HG03025 (cell line): ENCODE data around the gene UNC5CL.

ENCODE experiments used
- ATAC-seq: cut with Tn5 transposase; IDR thresholded peaks from one replicate; pipeline ENCODE4 v1.9.1; 2021; ENCODE audit warnings: mild to moderate bottlenecking, moderate library complexity; ENCODE audit not compliant: unreplicated experiment, low FRiP score

Gene UNC5CL

DNA sequence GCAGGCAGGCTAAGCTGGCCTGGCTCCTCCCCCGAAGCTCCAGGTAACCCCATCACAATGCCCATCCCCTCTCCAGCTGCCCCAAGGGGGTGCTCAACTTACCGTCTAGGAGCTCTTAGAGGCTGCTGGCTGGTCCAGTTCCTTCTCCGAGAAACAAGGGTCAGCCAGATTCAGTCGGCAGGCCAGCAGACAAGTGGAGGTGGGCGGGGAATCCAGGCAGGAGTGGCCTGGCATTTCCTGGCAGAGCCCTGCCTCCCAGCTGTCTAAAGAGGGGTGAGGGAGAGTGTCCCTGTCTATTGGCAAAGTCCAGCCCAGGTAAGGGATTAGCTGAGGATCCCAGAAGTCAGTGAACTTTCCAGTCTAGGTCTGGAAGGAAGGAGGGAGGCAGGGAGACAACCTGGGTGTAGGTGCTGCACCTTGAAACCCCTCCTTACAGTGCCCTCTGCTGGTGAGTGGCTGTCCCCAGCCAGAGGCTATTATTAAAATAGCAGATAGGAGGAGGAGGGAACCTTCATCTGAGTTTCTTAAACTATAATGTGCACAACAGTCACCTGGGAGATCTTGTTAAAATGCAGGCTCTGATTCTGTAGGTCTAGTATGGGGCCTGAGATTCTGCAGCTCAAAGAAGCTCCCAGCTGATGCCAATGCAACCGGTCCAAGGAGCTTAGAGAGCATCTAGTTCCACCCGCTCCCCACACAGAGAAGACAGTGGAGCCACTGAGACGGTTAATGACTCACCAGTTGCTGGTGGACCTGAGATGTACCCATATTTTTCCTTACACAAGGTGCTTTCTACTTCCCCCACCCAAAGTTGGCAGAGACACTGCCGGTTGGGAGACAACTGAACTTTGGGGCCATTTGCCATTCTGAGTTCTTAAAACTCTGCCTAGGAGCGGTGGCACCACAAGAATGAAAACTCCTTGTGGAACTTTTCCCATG is at the start of gene UNC5CL:
TSS of gene UNC5CL (minus strand) at position 162 of the 939 bp plus-strand sequence. CDS start 4,147 bp downstream, outside the sequence.
- no peak for ATAC-seq

DNA sequence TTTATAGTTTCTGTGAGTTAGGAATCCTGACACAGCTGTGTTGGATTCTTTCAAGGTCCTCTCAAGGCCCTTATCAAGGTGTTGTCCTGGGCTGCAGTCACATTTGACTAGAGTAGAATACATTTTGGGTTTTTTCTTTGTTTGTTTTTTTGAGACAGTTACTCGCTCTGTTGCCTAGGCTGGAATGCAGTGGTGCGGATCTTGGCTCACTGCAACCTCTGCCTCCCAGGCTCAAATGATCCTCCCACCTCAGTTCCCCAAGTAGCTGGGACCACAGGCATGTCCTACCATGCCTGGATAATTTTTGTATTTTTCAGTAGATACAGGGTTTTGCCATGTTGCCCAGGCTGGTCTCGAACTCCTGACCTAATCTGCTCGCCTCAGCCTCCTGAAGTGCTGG is 49.4 kb upstream of the UNC5CL start:
- no peak for ATAC-seq

GRCh38 chr6:41085182-41085581 is 46.2 kb upstream of the UNC5CL start:
- no peak for ATAC-seq

DNA sequence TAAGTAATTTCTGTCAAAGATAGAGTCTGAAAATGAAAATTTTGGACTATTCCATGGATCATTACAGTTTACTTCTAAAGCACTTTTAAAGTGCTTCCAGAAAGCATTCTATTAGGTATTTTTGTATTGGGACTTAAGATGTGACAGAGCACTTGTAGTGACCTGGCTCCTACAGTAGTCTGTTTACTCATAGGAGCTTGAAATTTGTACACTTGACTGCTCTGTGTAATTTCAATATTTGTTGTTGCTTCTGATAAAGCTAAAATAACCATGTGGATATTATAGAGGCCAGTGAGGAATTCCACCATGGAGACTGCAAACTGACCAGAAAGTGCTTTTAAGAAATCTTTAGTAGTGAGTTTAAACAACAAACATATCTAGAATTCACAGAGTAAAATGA is 44.1 kb upstream of the UNC5CL start:
- no peak for ATAC-seq

DNA sequence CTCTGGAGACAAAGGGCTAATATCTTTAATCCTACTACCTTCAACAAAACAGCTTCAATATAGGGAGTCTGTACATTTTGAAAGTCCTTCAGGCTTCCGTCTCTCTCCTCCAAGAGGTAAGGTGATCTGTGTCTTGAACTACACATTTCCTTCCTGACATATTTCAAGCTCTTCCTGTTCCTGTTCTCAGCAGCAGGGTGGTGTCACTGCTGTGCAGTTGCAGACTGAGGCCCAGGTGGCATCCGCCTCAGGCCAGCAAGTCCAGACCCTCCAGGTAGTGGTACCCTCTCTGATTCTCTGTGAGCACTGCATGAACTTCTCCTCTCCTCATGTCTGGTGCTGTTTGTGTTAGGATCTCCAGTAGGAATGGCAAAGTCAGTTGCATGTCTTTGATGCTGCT is 41.6 kb upstream of the UNC5CL start:
- no peak for ATAC-seq

DNA sequence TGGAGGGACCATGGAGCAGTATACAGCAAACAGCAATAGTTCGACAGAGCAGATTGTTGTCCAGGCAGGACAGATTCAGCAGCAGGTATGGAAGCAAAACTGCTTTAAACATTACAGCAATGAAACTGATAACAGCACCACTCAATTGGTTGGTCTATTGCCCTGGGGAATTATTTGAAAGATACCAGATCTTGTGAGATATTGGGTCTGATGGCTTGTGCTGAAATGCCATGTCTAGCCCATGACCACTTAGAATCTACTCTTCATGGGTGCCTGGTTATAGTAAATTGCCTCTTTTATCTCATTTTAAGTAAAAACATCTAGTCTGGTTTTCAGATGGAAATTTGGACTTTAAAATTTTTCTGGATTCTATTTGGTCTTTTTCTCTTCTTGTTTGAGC is 40.1 kb upstream of the UNC5CL start:
- no peak for ATAC-seq

- no peak for ATAC-seq
Observed at GRCh38 chr6:41078101-41078500, 39.1 kb upstream of the UNC5CL start.

DNA sequence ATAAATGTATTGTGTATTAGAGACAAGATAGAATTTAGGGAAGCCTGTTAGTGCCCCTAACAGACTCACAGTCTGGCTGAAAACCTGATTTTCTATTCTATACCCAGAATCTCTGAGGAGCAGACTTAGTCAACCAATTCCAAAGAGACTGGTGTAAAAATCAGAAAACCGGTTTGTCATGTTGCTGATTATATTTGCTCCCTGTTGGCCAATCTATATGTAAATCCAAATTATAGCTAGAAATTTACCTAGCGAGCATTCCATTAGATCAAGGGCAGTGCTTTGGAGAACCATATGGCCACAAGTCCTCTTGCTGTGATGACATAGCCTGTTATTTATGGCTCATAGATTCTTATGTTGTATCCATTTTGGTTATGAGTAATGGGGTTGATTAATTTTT is 38.5 kb upstream of the UNC5CL start:
- no peak for ATAC-seq

DNA sequence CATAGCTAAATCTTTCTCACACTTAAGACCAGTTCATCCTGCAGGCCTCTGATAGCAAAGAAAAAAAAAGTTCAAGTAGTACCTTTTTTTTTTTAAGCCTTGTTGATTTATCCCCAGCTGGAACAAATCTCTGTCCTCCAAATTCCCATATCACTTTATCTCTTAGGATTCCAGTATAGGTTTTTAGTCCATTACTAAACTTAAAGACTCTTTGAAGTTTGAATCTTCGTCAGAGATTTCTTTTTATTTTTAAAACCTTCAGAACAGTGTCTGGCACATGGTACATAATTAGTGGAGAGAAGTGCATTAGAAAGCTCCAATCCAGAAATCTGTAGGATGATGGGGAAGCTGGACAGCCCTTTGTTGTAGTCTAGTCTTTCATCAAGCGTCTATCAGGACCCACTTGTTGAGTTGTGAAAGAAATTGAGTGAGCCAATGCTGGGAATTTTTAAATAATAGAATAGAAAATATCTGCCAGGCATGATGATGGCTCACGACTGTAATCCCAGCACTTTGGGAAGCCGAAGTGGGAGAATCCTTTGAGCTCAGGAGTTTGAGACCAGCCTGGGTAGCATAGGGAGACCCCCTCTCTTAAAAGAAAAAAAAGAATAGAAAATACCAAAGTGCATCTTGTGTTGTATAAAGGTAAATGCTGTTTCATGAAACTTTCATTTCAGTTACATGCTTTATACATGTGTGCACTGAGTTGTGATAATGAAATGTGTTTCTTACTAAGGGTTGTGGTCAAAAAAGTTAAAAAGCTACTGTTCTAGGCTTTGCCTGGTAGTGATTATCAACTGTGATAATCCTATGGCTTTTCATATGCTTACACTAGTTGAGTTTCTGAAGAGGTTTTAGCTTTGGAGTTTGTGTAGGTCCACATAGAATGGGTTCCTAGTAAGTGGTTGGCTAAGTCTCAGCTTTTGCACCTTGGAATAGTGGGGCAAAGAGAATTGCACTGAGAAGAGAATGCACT is 36.9 kb upstream of the UNC5CL start:
- ATAC-seq: no peak

GRCh38 chr6:41074692-41075436 is 35.8 kb upstream of the UNC5CL start:
- no peak for ATAC-seq

- no peak for ATAC-seq
Observed at GRCh38 chr6:41073968-41074691, 35.1 kb upstream of the UNC5CL start.

DNA sequence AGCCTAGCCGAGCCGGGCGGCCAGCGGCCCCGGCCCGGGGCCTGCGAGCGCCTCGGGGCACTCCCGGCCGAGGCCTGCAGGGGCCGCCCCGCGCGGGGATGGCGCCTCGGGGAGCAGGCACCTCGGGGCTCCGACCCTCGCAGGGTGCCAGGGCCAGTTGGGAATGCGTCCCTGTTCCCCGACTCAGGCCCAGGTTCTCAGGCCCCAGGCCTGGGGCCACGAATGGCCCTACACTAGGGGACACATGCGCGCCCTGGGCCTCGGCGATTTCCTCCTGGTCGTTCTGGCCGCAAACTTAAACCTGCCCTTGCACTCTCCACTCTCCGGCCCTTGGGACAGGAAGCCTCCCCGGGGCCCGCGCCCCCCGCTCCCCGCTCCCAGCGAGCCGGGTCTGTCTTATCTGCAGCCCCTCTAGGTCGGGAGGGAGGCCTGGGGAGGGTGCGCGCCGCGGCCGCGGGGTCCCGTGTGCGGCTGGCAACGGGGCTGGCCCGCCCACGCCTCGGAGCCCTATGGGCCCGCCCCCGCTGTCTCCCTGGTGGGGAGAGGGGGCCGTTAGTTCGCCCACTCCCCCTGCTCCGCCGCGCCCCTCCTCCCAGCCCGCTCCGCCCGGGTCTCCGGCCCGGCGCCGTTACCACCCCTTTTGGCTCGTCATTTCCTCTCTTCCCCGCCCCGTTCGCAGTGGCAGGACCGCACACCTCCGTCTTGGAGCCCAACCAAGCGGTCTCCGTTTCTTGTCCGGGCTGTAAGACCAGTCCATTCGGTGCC is 34.4 kb upstream of the UNC5CL start:
- peak; percentile 22 for ATAC-seq

- peak; percentile 54 for ATAC-seq
Observed at GRCh38 chr6:41072836-41073202, 33.8 kb upstream of the UNC5CL start, which contains the start of gene NFYA. NFYA (plus strand) TSS chr6:41072974; CDS start chr6:41079090, 6,116 bp downstream.

DNA sequence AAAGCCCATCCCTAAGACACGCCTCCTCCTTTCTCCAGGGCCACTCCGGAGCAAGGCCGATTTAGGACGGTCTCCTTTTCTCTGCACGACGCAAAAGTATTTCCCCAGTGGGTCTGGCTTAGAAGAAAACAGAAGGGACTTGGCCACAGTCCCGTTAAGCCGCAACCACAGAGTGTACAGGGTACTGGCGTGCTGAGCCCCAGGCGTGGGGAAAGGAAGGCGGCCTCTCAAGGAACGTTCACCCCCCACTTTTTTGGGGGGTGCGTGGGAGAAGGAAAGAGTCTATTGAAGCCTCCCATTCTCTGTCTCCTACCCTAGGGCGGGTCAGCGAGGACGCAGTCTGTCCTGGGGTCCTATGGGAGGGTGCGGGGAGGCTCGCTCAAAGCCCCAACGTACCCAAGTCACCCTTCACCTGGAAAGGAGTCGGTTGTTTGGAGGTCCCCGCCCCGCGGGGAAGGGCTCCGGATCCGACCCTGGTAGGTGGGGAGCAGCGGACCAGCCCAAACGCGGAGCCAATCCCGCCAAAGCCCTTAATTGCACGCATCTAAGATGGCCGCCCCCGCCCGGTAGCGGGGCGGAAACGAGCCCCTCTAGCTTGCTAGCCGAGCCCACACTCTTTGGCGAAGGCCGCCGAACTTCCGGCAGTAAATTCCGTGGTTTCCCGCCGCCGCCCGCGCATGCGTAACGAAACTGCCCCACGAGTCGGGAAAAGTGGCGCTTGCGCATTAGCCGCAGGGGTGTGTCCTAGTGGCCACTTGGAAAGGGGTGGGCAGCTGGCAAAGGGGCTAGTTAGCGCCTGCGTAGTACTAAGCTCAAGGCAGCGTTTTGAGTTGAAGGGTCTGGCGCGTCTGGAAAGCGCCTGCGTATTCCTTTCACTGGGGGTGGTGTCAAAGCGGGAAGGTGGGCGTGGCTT is 33.2 kb upstream of the UNC5CL start, which contains the start of gene OARD1:
TSS of gene OARD1 (minus strand) at position 434 of the 913 bp plus-strand sequence. CDS start 722 bp downstream, outside the sequence.
- ATAC-seq: peak; percentile 56

DNA sequence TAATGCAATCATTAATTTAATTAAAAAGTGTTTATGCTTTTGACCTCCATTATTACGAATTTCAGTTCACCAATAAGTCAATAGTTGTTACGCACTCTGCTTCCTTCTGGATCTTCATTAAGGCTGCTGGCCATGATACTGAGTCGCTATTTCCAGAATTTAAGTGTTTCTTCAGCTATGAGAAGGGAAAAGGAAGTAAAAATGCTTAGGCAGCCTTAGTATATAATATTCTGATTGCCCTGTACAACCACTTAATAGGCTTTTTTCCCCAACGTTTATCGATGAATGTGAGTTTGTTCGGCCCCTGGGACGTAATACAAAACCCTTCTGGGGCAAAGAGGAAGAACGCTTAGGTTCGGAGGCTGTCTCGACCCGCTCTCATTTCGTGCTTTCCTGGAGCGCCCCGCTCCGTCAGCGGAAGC is 32.5 kb upstream of the UNC5CL start:
- peak; percentile 27 for ATAC-seq

GRCh38 chr6:41066867-41067304 is 27.9 kb upstream of the UNC5CL start:
- no peak for ATAC-seq

GRCh38 chr6:41065550-41066026 is 26.6 kb upstream of the UNC5CL start:
- no peak for ATAC-seq

DNA sequence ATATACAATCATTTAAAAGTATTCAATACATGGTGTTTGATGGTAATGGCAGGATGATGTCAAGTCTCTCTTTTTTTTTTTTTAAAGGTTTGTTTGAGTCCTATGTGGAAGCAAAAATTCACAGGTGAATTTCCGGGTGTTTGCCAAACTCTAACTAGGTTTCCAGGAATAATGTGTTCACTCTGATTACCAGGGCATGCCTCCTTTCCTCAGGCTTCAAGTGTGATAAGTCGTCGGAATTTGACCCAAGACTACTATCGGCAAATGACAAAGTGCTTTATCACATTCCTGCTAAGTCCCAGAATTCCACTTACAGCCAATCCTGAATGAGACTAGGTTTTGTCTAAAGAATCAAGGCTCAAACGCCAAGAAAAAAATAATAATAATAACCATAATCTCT is 25.8 kb upstream of the UNC5CL start:
- ATAC-seq: no peak
